ENCODE measurements around the gene KCNJ18. TPM values are rescaled to one million over a fixed set of nuclear protein-coding genes. Genes with fewer than 3 reads are reported as not detected.
"Not testable (repeated sequence)": the region's sequence is repeated elsewhere in the genome, so short reads cannot be mapped to it uniquely, and the experiment has no call there.

The KCNJ18 gene
- total RNA-seq, 6 experiments from 2014 or later: not detected

DNA sequence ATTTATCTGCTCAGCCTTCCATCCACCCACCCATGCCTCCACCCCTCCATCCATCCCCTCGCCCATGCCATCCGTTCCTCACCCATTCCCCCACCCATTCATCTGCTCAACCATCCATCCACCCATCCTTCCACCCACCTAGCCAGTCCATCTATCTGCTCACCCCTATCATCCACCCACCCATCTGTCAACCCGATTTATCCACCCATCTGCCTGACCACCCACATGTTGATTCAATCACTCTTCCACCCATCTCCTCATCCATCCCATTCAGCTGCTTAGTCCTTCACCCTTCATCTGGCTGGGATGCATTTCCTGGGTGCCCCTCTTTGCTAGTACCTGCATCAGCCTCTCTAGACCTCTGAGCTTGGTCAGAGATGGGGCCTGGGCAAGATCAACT is 3.9 kb downstream of the KCNJ18 start:
- H3K36me3 Mint-ChIP-seq (ENCODE audit: low read depth); H3K27me3 Mint-ChIP-seq (ENCODE audit: insufficient read depth); H3K4me3 Mint-ChIP-seq; DNase-seq; H3K4me1 Mint-ChIP-seq (ENCODE audit: low read depth); H3K27ac Mint-ChIP-seq: not testable (repeated sequence)
- peaks cover 40% of the 10 kb centered on the region for H3K9me3 Mint-ChIP-seq

DNA sequence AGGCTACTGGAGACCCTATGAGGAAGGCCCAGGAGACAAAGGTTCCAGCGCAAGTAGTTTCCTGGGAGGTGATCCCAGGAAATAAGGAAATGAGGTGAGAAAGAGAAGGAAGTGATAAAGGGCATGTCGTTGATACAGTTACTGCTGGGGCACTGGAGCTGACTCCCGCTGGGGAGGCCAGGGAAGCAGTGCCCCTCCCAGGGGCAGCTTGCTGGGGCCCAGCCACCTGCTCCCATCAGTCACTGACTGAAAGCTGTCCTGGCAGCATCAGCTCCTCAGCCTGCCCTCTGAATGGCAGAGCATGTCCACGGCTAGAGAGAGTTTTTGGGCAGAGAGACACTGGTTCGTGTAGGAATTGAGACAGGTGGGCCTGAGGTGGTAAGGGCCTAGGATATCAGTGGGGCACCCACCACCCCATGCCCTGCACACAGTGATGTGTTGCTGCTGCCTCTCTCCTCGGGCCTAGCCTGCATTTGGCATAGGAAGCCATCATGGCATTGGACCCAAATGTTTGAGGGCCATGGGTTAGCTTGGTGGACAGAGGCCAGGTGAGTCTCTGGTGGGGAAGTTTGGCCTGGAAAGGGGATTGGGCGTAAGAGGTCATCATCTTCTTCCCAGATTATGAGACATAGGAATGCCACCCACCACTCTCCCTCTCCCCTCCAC is 4.7 kb downstream of the KCNJ18 start:
- H3K4me3 Mint-ChIP-seq; H3K27me3 Mint-ChIP-seq (ENCODE audit: insufficient read depth); H3K4me1 Mint-ChIP-seq (ENCODE audit: low read depth): not testable (repeated sequence)

DNA sequence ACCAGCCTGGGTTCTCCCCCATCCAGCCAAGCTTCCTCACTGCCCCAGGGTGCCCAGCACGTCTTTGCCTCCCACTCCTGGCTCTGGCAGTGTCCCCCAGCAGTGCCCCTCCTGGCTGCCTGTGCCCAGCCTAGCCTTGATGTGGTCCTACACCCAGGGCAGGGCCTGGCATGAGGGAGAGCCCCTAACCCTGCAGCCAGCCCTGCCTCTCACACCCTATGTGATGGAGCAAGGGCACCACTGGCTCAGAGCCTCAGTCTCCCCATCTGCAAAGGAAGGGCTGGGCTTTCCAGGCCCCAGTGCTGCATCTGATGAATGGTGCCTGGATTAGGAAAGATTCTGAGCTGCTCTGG is 5.2 kb downstream of the KCNJ18 start:
- not testable (repeated sequence) for DNase-seq; H3K4me1 Mint-ChIP-seq (ENCODE audit: low read depth); H3K4me3 Mint-ChIP-seq; H3K36me3 Mint-ChIP-seq (ENCODE audit: low read depth); H3K27ac Mint-ChIP-seq; H3K27me3 Mint-ChIP-seq (ENCODE audit: insufficient read depth)
- peaks cover 36% of the 10 kb centered on the region for H3K9me3 Mint-ChIP-seq

More for the DNA sequence above, 4.7 kb downstream of the KCNJ18 start:
- H3K27ac Mint-ChIP-seq; DNase-seq; H3K36me3 Mint-ChIP-seq (ENCODE audit: low read depth): not testable (repeated sequence)
- peaks cover 35% of the 10 kb centered on the region for H3K9me3 Mint-ChIP-seq

DNA sequence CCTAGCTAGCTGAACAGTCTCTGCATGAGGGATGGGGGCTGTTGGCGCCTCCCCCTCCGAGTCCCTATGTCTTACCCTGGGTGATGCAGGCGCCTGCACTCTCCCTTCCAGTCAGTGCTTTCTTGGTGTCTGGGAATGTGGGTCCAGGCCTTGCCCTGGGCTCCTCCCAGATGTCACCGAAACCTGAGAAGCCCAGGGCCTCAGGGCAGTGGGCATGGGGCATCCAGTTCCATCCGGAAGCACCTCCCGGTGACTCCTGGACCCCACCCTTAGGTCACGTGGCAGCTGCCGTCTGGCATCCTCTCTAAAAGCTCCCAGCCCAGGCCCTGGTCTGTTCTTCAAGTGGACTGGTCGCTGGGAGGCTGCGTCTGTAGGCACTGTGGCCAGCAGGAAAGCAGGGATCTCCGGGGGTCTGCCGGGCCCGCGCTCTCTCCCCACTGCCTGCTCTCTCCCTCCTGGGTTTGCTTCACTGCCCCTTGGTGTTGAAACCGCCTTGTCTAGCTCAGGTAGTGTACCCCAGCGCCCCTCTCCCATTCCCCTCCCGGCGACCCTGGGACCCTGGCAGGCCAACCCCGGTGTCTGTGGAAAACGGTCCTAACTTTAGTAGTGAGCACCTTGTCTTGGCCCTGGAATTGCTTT is 6.2 kb downstream of the KCNJ18 start:
- not testable (repeated sequence) for H3K27ac Mint-ChIP-seq; H3K4me1 Mint-ChIP-seq (ENCODE audit: low read depth); H3K27me3 Mint-ChIP-seq (ENCODE audit: insufficient read depth); DNase-seq; H3K4me3 Mint-ChIP-seq; H3K36me3 Mint-ChIP-seq (ENCODE audit: low read depth)
- H3K9me3 Mint-ChIP-seq: peaks cover 37% of the 10 kb centered on the region

DNA sequence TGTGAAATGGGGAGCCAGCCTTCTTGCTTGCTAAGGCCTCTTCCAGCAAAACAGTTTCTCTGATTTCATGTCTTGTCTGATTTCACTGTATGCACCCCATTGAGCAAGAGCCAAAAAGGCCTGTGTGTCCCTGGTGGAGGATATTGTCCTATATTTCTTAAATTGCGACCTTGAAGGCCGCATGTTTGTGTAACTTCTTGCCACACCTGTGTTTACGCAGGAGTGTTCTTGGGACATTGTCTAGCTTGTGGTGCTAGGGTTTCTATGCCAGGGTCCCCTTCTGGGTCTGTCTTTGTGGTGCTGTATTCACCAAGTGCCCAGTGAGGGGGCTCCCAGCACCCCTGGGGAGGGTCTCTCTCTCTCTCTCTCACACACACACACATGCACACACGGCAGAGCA is 6.8 kb downstream of the KCNJ18 start:
- not testable (repeated sequence) for DNase-seq; H3K4me1 Mint-ChIP-seq (ENCODE audit: low read depth); H3K27me3 Mint-ChIP-seq (ENCODE audit: insufficient read depth); H3K27ac Mint-ChIP-seq; H3K4me3 Mint-ChIP-seq; H3K36me3 Mint-ChIP-seq (ENCODE audit: low read depth)
- H3K9me3 Mint-ChIP-seq: peaks cover 37% of the 10 kb centered on the region

DNA sequence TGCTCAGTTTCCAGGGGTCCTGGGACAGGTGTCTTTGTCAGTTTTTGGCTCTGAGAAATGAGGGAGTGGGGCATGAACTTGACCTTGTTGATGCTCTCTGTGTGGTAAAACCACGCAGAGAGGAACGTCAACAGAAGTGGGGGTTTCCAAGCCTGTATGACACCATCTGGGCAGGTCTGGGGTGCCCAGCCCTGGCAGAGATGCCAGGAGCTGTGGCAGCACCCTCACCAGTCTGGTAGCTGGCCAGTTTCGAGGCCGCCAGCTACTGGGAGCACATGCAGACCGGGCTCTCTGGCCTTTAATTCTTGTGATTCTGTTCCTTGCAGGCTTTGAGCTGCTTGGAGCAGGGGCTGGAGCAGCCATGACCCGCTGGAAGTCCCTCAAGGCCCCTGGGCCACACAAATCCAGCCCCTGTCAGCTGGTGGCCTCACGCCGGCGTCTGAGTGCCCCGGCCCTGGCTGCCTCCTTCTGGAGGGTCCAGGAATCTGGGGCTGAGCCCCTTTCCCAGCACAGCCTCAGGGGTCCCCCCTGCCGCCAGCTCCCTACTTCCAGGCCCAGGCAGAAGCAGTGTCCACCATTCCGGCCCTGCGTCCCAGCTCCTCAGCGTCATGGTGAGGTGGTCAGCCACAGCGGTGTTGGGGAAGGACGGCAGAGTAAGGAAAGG is 7.4 kb downstream of the KCNJ18 start:
- DNase-seq; H3K36me3 Mint-ChIP-seq (ENCODE audit: low read depth); H3K27me3 Mint-ChIP-seq (ENCODE audit: insufficient read depth): not testable (repeated sequence)

DNA sequence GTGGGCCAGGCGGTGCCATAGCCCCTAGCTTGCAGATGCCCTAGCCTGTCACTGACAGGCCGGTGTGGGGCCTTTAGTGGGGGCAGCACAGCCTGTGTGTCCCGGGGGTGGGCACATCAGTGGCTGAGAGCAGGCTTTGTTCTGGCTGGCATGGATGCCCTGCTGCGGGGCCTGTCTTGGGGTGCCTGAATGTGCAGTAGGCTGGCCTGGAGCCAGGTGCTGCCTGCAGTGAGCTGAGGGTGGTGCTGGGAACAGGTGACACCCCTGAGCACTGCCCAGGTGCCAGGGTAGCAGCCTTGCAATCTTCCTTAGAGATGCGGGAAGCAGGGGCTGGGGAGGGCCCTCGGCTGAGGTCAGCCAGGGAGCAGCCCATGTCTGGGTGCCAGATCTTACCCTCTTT is 8.8 kb downstream of the KCNJ18 start:
- not testable (repeated sequence) for H3K36me3 Mint-ChIP-seq (ENCODE audit: low read depth); H3K4me1 Mint-ChIP-seq (ENCODE audit: low read depth); H3K27ac Mint-ChIP-seq; H3K27me3 Mint-ChIP-seq (ENCODE audit: insufficient read depth); H3K4me3 Mint-ChIP-seq; DNase-seq
- peaks cover 40% of the 10 kb centered on the region for H3K9me3 Mint-ChIP-seq

More for the DNA sequence above, 7.4 kb downstream of the KCNJ18 start:
- not testable (repeated sequence) for H3K4me1 Mint-ChIP-seq (ENCODE audit: low read depth); H3K4me3 Mint-ChIP-seq; H3K27ac Mint-ChIP-seq
- H3K9me3 Mint-ChIP-seq: peaks cover 38% of the 10 kb centered on the region

DNA sequence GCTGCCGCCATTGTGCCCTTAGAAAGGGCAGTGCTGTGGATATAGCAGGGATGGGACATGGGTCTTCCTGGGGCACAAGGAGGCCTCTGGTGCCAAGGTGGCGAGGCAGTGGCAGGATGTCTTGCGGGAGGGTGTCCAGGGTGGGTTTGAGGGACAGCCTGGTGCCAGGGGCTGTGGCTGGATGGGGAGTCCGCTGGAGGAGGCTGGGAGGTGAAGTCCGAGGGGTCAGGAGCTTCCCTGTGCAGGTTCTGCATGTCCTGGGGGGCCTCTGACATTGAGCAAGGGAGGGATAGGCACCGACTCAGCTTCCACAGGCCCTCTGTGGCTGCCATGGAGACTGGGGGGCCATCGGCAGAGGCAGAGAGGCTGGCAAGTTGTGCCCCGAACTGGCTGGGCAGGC is 9.7 kb downstream of the KCNJ18 start:
- H3K4me1 Mint-ChIP-seq (ENCODE audit: low read depth); H3K4me3 Mint-ChIP-seq; H3K27me3 Mint-ChIP-seq (ENCODE audit: insufficient read depth); DNase-seq; H3K27ac Mint-ChIP-seq; H3K36me3 Mint-ChIP-seq (ENCODE audit: low read depth): not testable (repeated sequence)
- peaks cover 32% of the 10 kb centered on the region for H3K9me3 Mint-ChIP-seq

DNA sequence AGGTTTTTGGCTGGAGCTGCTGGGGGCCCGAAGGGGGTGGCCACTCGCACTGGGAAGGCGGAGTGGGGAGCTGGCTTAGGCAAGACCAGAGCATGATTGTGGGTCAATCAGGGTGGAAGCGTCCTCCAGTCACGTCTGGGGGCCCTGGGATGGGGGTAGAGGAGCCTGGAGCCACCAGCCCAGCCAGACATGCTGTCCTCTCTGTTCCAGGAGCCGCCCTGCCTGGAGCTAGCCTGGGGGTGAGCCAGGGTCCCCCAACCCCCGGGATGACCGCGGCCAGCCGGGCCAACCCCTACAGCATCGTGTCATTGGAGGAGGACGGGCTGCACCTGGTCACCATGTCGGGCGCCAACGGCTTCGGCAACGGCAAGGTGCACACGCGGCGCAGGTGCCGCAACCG is 10.2 kb downstream of the KCNJ18 start:
- not testable (repeated sequence) for H3K27me3 Mint-ChIP-seq (ENCODE audit: insufficient read depth); H3K27ac Mint-ChIP-seq; DNase-seq; H3K36me3 Mint-ChIP-seq (ENCODE audit: low read depth); H3K4me1 Mint-ChIP-seq (ENCODE audit: low read depth); H3K4me3 Mint-ChIP-seq
- H3K9me3 Mint-ChIP-seq: peaks cover 29% of the 10 kb centered on the region

DNA sequence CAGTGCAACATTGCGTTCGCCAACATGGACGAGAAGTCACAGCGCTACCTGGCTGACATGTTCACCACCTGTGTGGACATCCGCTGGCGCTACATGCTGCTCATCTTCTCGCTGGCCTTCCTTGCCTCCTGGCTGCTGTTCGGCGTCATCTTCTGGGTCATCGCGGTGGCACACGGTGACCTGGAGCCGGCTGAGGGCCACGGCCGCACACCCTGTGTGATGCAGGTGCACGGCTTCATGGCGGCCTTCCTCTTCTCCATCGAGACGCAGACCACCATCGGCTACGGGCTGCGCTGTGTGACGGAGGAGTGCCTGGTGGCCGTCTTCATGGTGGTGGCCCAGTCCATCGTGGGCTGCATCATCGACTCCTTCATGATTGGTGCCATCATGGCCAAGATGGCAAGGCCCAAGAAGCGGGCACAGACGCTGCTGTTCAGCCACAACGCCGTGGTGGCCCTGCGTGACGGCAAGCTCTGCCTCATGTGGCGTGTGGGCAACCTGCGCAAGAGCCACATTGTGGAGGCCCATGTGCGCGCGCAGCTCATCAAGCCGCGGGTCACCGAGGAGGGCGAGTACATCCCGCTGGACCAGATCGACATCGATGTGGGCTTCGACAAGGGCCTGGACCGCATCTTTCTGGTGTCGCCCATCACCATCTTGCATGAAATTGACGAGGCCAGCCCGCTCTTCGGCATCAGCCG is 10.8 kb downstream of the KCNJ18 start:
- H3K36me3 Mint-ChIP-seq (ENCODE audit: low read depth); H3K27ac Mint-ChIP-seq; H3K4me3 Mint-ChIP-seq; H3K4me1 Mint-ChIP-seq (ENCODE audit: low read depth); H3K27me3 Mint-ChIP-seq (ENCODE audit: insufficient read depth); DNase-seq: not testable (repeated sequence)
- H3K9me3 Mint-ChIP-seq: peaks cover 29% of the 10 kb centered on the region

DNA sequence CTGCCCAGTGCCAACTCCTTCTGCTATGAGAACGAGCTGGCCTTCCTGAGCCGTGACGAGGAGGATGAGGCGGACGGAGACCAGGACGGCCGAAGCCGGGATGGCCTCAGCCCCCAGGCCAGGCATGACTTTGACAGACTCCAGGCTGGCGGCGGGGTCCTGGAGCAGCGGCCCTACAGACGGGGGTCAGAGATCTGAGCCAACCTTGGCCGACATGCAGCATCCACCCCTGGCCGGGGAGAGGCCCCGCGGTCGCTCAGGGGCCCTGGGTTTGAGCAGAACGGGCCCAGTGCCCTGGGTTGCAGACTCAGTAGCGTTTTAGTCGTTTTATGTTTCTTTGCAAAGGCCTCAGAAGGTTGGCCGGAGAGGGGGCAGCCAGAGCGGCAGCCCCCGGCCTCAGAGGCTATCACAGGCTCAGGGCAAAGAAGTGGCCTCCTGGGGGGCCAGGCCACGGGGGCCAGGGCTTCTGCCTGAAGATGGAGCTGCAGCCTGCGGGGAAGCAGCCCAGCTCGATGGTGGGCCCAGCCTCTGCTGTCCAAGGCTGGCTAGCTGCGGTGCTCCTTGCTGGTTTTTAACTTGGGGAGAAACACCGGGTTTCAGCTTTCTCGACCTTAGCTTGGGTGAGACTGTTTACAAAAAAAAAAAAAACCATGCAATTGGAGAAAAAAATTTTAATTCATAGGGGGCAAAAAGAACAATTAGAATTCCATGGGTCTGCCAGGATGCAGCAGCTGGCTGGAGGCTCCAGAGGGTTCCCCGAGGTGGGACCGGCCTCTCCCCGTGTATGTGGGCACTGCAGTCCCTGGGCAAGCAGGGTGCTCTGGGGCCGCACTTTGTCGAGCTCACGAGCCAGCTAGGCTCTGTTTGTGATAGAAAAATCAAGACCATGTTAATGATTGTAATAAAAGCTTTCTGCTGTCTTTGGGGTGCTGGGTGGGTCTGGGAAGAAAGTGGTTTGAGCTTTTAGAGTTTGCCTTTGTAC is 11.9 kb downstream of the KCNJ18 start:
- H3K4me3 Mint-ChIP-seq; H3K27ac Mint-ChIP-seq; H3K4me1 Mint-ChIP-seq (ENCODE audit: low read depth); H3K36me3 Mint-ChIP-seq (ENCODE audit: low read depth); DNase-seq; H3K27me3 Mint-ChIP-seq (ENCODE audit: insufficient read depth): not testable (repeated sequence)
- peaks cover 33% of the 10 kb centered on the region for H3K9me3 Mint-ChIP-seq
